Stimulated activated CD8-positive, alpha-beta memory T cell treated with anti-CD3 and anti-CD28 coated beads, Interleukin-15, amount 100 ng/mL, for 4 hours (primary cell): ENCODE results near the gene QRICH2.
"Not testable (repeated sequence)": the region's sequence is repeated elsewhere in the genome, so short reads cannot be mapped to it uniquely, and the experiment has no call there.

Experiments
- DNase-seq, 2 donors: peaks; one replicate each; pipeline ENCODE4 v3.0.0-alpha.2; 2020; ENCODE audit warnings: low read depth in 2 of 2

Gene QRICH2

GRCh38 chr17:76266244-76266938 is 41.7 kb downstream of the QRICH2 start:
- no peak for DNase-seq

DNA sequence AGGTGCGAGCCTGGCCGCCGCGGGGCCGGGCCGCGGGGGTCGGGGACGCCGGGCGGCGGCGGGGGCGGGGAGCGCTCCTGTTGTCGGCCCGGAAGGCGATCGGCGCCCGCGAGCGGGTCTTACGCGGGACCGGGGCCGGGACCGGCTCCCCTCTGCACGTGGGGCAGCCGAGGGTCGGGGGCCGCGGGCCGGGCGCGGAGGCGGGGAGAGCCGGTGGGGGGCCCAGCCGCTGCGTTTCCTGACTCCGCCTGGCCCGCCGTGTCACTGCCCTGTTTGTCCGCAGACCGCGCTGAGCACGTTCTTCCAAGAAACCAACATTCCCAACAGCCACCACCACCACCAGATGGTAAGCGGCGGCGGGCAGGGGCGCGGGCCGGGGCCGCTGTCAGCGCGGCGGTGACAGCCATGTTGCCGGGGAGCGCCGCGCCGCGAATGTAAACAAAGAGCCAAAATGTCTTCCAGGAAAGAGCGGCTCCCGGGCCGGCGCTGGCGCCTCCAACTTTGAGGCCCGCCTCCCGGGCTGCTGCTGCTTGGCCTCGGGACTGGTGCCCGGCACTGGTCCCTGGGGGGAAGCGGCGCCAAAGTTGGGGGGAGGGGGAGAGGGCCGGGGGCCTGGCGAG is 42.3 kb downstream of the QRICH2 start:
- no peak for DNase-seq

- DNase-seq: peak; percentile 98
These were observed 43.1 kb downstream of the QRICH2 start, which contains the start of gene UBALD2 for GRCh38 chr17:76264755-76265623. TSS of gene UBALD2 (plus strand) at chr17:76265348. CDS start at chr17:76265506, 158 bp downstream.

DNA sequence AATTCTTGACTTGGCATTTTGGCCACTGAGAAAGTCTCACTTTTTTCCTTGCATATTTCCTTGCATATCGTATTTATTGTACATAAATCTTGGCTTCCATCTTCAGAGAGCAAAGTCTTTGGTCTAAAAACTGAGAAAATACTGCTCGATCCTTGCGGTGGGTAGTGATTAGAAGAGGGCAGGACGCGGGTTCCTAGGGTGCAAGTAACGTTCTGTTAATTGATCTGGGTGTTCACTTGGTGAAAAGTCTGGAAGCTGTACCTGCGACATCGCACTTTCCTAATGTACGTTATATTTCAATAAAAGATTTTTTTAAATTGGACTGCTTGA is 43.7 kb downstream of the QRICH2 start:
- no peak for DNase-seq

- DNase-seq: no peak
These were observed 44.2 kb downstream of the QRICH2 start for GRCh38 chr17:76263896-76264295.

GRCh38 chr17:76262732-76263344 is 45.2 kb downstream of the QRICH2 start:
- DNase-seq: no peak

DNA sequence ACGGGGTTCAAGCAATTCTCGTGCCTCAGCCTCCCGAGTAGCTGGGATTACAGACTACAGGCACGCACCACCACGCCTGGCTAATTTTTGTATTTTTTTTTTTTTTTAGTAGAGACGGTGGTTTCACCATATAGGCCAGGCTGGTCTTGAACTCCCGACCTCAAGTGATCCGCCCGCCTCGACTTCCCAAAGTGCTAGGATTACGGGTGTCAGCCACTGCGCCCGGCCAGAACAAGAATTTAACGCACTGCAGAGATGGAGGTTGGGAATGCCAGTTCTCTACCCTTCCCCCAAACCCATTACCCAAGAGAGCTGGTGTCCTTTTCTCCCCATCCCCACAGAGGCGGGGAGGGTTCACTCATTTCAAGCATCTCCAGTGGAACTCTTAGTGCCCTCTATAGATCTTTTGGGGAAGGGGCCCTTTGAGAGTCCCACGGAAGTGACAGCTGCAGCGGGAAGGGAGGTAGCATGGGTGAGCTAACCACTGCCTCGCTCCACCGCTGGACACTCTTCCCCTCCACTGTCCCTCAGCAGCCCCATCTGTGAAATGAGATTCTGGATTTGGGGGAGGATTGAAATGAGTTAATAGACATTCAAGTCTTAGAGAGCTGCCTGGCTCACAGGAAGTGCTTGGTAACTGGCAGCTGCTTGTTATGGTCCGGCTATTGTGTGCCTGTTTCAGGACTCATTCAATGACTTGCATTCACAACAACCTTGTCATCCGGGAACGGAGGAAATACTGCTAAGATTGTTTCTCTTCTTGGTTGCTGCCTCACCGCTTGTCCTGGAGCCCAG is 46.5 kb downstream of the QRICH2 start:
- DNase-seq: no peak

GRCh38 chr17:76260669-76261068 is 47.4 kb downstream of the QRICH2 start:
- DNase-seq: no peak

DNA sequence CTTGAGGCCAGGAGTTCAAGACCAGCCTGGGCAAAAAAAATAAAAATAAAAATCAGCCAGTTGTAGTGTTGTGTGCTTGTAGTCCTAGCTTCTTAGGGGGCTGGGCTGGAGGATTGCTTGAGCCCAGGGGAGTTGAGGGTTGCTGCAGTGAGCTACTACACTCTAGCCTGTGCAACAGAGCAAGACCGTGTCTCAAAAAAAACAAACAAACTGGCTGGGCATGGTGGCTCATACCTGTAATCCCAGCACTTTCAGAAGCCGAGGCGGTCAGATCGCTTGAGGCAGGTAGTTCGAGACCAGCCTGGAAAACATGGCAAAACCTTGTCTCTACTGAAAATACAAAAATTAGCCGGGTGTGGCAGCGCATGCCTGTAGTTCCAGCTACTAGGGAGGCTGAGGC is 47.9 kb downstream of the QRICH2 start:
- no peak for DNase-seq

- DNase-seq: not testable (repeated sequence)
These were observed 51.5 kb downstream of the QRICH2 start for GRCh38 chr17:76256430-76257050.

- no peak for DNase-seq
These were observed 52.2 kb downstream of the QRICH2 start for GRCh38 chr17:76255801-76256429.

DNA sequence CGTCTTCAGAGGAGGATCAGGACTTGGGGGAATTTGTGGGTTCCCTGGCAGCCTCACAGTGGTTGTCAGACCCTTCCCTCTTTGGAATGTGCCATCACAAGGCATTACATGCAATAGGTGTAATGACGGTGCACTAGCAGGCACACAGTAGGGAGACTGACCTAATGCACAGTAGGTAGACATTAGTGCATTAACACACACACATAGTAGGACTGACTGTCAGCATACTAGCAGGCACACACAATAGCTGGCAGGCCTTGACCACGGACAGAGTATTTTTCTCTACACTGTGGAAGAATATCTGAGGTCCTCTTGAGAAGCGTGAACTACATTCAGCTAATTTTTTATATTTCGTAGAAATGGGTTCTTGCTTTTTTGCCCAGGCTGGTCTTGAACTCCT is 53.8 kb downstream of the QRICH2 start:
- DNase-seq: no peak

DNA sequence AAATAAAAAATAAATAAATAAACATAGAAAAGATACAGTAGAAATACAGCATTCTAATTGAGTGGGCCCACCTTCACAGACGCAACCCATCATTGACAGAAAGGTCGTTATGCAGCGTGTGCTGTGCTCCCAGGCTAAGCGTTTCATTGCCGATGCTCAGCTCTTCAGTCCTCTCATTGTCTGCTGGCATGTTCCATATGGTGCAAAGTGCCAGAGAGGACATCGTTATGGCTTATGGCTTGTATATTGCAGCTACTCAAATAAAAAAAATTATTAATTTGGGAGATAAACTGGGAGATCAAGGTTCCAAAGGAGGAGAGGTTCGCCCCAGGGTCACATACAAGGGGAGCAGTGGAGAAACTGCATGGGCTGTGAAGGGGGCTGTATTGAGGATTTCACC is 54.2 kb downstream of the QRICH2 start:
- DNase-seq: no peak

- not testable (repeated sequence) for DNase-seq
These were observed 54.9 kb downstream of the QRICH2 start for GRCh38 chr17:76252967-76253766.

DNA sequence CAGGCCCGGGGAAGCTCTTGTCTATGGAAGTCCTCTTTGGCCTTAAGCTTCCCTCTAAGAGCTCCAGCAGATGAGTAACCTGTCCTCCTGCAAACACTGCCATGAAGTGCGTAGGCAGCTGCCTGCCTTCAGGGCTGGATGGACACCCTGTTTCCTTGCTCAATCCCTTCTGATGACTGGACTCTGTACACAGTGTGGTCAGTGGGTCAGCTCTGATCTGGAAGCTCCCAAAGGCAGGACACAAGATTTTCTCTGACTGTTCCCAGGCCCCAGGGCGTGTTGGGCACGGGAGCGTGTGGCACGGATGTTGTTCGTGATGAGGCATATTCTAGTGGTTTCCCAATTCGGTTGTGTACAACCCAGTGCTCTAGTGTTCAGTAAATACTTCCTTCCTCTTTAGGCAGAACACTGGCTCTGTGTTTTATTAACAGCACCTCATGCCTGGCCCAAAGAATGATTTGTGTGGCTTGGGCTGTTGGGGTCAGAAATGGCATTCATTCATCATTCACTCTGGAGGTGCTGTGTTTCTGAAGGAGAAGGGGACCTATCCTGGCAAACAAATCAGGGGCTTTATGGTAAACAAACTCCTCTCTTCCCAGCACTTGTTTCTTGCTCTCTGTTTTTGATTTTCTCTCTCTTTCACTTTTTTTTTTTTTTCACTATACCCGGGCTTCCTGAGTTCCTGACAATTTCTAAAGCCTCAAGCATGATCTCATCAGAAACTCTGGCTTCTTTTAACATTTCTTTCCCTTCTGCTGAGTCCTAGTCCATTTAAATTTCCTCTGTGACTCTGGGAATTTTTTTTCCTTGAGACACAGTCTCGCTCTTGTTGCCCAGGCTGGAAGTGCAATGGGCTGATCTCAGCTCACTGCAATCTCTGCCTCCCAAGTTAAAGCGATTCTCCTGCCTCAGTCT is 55.8 kb downstream of the QRICH2 start:
- DNase-seq: no peak

DNA sequence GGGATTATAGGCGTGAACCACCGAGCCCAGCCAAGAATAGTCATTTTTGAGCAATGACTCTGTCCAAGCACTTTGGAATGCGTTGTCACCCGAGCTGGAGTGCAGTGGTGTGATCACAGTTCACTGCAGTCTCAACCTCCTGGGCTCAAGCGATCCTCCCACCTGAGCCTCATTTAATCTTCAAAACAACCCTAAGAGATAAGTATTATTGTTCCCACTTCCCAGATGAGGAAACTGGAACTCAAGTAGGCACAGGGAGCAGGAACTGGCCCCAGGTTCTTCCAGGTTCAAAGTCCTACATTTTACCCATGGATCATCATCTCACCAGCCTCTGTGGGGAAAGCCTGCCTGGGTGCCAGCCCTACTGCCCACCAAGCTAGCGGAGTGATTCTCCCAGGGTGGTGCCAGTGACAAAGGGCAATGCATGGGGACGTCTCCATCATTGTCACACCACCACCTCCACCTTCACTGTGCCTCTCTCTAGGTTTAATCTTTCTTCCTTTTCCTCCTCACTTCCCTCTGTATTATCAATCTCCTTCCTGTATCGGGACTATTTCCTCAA is 56.5 kb downstream of the QRICH2 start:
- no peak for DNase-seq

- DNase-seq: no peak
These were observed 57.9 kb downstream of the QRICH2 start for GRCh38 chr17:76250141-76250540.
